GM18498 (cell line): Measurements from ENCODE around the gene ARHGAP12.
A peak's percentile ranks its signal among the peaks of the same experiment; 100 is the strongest.
"Not testable (repeated sequence)": the region's sequence is repeated elsewhere in the genome, so short reads cannot be mapped to it uniquely, and the experiment has no call there.

Experiments used
- ATAC-seq: cut with Tn5 transposase; IDR thresholded peaks from one replicate; pipeline ENCODE4 v1.9.1; 2021; ENCODE audit warnings: mild to moderate bottlenecking, moderate library complexity; ENCODE audit not compliant: unreplicated experiment

The ARHGAP12 gene

GRCh38 chr10:31928549-31929260 lies at the start of gene ARHGAP12:
TSS of gene ARHGAP12 (minus strand) at chr10:31928831. CDS start at chr10:31908855, 19,976 bp downstream.
- ATAC-seq, result peak; percentile 80

- ATAC-seq, result no peak
Measured at GRCh38 chr10:31978156-31978483, 49.5 kb upstream of the ARHGAP12 start.

GRCh38 chr10:31977440-31978155 lies 49.0 kb upstream of the ARHGAP12 start:
- ATAC-seq, result no peak

- ATAC-seq, result no peak
Measured at GRCh38 chr10:31975157-31975765, 46.6 kb upstream of the ARHGAP12 start.

GRCh38 chr10:31974434-31975124 lies 45.9 kb upstream of the ARHGAP12 start:
- ATAC-seq, result no peak

GRCh38 chr10:31972519-31973041 lies 43.9 kb upstream of the ARHGAP12 start:
- ATAC-seq, result no peak

- ATAC-seq, result not testable (repeated sequence)
Measured at GRCh38 chr10:31969847-31970246, 41.2 kb upstream of the ARHGAP12 start.

GRCh38 chr10:31963589-31963980 lies 35.0 kb upstream of the ARHGAP12 start:
- no peak for ATAC-seq

GRCh38 chr10:31962826-31963588 lies 34.4 kb upstream of the ARHGAP12 start:
- ATAC-seq, result no peak

GRCh38 chr10:31961277-31962074 lies 32.8 kb upstream of the ARHGAP12 start:
- peak; percentile 68 for ATAC-seq

GRCh38 chr10:31959461-31960173 lies 31.0 kb upstream of the ARHGAP12 start:
- ATAC-seq, result no peak

- ATAC-seq, result no peak
Measured at GRCh38 chr10:31958856-31959255, 30.2 kb upstream of the ARHGAP12 start.

GRCh38 chr10:31956200-31956946 lies 27.7 kb upstream of the ARHGAP12 start:
- no peak for ATAC-seq

GRCh38 chr10:31954410-31955191 lies 26.0 kb upstream of the ARHGAP12 start:
- ATAC-seq, result no peak

GRCh38 chr10:31953480-31953879 lies 24.8 kb upstream of the ARHGAP12 start:
- no peak for ATAC-seq

GRCh38 chr10:31953080-31953479 lies 24.4 kb upstream of the ARHGAP12 start:
- no peak for ATAC-seq

- no peak for ATAC-seq
Measured at GRCh38 chr10:31952066-31952465, 23.4 kb upstream of the ARHGAP12 start.

- ATAC-seq, result no peak
Measured at GRCh38 chr10:31949266-31949665, 20.6 kb upstream of the ARHGAP12 start.
